OCI-M1 (cell line): Measurements from ENCODE around the gene LMAN1.

ENCODE experiments used
- DNase-seq: peaks from one replicate; lab custom pipeline; 2025; lab: John Stamatoyannopoulos, UW

The LMAN1 gene

DNA sequence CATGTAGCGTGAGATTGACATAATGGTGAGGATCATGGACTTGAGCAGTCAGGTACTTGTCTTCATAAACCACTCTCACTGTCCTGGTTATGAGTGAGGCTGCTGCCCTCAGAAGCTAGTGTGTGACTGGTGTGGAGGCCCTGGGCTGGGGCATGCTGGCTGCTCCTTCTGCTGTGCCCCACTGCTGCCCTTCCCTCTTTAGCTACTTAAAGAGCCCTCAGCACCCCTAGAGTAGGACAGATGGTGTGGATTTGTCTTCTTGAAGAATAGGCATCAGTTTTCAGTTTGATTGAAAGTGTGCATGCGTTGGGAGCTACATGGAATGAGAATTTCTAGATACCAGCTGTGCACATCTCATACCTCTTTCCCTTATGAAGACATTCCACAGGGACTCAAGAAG, 56.1 kb downstream of the LMAN1 start:
- no peak for DNase-seq

DNA sequence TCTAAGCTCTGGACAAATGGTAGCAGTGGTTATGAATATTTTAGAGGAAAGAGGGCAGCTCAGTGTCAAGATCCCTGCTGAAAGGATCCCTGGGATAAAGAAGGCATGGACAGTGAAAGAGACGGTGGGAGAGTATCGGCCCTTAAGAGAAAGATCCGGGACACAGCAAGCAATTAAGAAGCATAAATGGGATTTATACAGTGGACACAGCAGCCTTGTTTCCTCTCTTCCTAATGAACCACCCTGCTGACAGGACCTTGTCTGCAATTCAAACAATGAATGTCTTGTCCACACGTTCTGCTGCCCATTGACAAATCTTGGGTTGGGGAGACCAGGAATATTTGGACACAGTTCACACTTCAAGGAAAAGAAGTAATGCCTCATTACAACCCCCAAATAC, 57.1 kb downstream of the LMAN1 start:
- no peak for DNase-seq

DNA sequence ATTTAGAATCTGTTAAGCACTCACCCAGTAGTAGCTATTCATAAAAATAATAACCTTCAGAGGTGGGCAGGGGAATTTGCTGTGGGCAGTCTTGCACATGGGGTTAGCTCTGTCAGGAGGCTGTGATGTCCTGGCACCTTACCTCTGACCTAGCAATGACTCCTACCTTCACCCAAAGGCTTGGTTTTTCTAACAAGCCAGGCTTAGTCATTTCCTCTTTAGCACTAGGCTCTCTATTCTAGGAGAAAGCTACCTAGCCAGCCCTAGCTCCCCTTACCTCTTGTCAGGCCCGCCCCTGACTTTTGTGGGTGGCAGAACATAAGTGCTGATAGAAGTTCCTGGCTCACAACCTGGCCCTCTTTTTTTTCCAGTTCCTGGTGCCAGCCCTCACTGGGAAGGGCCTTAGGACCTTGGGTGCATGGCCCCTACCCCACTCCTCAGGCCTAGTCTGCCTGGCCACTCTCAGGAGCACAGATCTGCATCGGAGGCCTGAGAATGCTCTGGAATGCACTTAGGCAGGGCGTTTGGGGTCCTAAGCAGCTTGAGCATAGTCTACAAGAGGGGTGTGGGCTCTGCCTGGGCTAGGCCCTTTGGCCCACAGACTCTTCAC, 58.3 kb downstream of the LMAN1 start:
- DNase-seq = no peak

DNA sequence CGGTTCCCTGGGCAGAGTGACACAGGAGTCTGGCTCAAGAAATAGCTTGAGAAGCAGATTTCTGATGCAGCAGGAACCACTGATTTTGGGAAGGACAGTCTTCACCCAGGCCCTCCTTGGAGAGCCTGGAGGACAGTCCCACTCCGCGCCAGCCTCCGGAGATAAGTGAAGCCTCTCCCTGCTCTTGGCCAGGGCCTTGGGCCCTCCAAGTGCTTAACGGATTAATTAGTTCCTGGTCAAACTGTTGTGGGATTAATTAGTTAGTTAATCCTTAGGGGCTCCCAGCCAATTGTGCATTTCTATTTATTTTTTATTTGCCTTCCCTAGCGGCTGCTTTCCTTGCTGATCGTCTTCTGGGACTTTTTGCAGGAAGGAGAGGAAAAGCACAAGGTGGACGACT, 60.2 kb downstream of the LMAN1 start:
- no peak for DNase-seq

DNA sequence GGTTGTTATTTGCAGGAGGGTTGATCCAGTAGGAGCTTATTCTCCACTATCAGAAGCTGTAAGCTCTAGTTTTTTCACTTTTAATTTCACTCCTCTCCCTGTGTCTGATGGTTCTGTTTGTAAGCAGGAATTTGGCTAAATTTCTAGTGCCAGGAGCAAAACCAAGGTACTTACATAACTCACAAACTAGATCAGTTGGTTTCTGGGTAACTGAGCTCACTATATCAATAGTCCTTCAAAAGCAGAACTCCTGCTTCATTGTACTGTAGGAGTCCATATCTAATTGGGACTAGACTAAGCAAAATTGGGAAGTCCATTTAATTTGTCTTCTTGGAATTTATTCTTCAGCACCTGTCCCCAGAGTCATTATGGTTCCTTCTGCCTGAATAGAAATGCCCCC, 65.7 kb downstream of the LMAN1 start:
- DNase-seq = no peak

DNA sequence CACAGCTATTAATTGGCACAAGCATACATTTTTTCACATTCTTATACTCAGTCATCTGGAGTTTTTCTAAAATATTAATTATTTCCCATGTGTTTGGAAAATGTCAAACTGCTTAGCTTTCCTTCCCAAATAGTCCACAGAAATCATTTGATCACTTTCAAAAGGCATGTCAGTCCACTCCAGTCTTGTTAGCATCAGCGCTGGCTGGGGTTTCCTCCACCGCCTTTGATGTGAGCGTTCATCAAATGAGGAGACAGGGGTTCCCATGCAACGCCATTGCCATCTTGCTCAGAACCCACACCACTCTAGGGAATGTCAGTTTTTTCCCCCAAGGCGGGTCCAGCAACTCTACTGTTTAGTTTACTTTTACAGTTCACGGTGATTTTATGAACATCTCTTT, 72.7 kb downstream of the LMAN1 start:
- no peak for DNase-seq

DNA sequence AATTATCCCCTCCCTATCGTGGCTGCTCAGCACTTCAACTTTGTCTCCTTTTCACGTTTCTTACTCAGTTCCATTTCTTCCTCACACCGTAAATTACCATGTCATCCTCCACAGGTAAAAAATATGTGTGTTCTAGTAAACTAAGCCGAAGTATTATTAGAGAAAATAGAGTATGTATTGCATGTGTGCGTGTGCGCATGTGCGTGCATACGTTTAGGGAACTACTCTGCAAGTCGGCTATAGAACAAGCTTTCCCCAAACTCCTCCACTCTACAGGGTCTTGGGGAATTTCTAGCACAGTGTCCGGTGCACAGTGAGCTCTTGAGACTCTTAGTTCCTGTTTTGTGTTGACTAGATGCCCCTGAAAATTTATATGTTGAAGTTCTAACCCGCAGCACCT, 76.7 kb downstream of the LMAN1 start:
- no peak for DNase-seq

DNA sequence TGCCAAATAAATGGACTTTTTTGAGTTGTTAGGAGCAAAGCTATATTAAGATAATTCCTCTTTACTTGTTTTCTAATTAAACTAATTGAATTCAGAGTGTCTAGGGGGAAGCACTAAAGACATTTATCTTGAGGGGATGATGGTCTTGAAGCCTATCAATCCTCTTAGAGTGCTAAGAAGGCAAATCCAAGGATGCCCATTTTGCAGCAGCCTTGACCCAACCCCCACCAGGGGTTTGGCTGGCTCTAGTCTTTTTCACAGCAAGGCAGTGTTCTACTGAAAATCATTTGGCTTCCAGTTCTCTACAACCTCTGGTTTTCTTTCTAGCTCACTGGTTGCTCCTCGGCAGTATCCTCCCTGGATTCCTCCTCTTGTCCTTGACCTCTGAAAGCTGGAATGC, 79.3 kb downstream of the LMAN1 start:
- DNase-seq = no peak

DNA sequence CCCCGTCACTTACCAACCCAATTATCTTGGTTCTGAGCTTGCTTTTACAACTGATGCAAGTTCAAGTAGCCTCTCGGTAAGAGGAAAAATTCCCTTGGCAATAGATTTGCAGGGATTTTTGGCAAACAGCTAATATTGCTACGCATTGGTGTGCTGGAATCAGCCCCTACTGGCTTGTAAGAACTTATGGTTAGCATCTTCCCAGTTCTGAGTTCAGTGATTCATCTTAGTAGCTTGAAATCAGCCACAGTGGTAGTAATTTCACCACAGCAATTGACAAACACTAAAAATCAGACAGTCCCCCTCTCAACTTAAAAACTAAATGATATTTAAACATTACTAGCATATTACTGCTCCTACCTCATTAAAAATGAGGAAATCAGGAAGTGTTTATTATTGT, 79.9 kb downstream of the LMAN1 start:
- no peak for DNase-seq

DNA sequence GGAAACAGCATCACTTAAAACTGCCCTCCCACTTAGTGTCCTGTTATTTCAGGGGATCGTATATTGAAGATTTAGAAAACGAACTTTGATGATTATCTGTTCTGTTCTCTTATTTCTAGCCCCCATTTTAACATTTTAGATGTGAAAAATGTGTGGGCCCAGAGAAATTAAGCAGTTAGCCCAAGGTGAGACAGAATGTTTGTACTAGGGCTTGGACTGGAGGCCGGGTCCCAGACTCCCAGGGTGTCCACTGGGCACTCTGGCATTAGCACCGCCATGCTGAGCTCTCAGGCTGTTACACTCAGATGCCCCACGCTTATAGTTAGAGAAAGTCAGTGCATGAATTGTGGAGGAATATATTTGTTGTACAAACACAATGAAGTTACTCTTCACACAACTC, 80.3 kb downstream of the LMAN1 start:
- DNase-seq = no peak
